ENCODE results near the gene TNS1. TPM values are rescaled to one million over a fixed set of nuclear protein-coding genes. Genes with fewer than 3 reads are reported as not detected.

The TNS1 gene
- total RNA-seq, 1 donor = 48.9 TPM

DNA sequence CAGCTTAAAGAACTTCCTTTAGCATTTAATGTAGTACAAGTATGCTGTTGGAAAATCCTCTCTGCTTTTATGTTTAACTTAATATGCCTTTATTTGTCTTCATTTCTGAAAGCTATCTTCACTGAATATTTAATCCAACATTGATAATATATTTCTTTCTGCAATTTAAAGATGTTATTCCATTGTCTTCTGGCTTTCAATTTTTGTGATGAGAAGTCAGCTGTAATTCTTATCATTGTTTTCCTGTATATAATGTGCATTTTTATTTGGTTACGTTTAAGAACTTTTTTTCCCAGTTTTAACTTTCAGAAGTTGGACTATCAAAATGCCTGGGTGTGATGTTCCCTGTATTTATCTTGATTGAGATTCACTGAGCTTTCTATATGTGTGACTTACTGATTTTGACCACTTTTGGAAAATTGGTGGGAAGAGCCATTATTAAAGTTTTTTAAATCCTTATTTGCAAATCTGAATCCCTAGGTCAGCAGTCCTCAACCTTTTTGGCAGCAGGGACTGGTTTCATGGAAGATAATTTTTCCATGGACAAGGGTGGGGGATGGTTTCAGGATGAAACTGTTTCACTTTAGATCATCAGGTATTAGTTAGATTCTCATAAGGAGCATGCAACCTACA lies 241.0 kb downstream of the TNS1 start:
- no peak overlapping the region for H3K4me2 ChIP-seq (ENCODE audit: insufficient read depth, low read length)
- H3K4me3 ChIP-seq (ENCODE audit: insufficient read depth, low read length) = no peak overlapping the region
- H2AFZ ChIP-seq (ENCODE audit: low read length) = no peak overlapping the region
- no peaks in the 10 kb centered on the region for H3K4me1 ChIP-seq (ENCODE audit: insufficient read depth, low read length)
- H3K27ac ChIP-seq (ENCODE audit: low read depth, low read length) = no peak overlapping the region
- H4K20me1 ChIP-seq (ENCODE audit: insufficient read depth, low read length) = no peaks in the 10 kb centered on the region
- H3K27me3 ChIP-seq (ENCODE audit: insufficient read depth, low read length) = no peaks in the 10 kb centered on the region
- no peaks in the 10 kb centered on the region for H3K79me2 ChIP-seq (ENCODE audit: insufficient read depth, low read length)
- no peaks in the 10 kb centered on the region for H3K36me3 ChIP-seq (ENCODE audit: insufficient read depth, low read length)
- DNase-seq (ENCODE audit: insufficient read length, low spot score, missing footprints) = no peak
- peaks cover 3% of the 10 kb centered on the region for H3K9me3 ChIP-seq (ENCODE audit: low read depth, low read length)
- TF ChIP-seq, protein P1, sequence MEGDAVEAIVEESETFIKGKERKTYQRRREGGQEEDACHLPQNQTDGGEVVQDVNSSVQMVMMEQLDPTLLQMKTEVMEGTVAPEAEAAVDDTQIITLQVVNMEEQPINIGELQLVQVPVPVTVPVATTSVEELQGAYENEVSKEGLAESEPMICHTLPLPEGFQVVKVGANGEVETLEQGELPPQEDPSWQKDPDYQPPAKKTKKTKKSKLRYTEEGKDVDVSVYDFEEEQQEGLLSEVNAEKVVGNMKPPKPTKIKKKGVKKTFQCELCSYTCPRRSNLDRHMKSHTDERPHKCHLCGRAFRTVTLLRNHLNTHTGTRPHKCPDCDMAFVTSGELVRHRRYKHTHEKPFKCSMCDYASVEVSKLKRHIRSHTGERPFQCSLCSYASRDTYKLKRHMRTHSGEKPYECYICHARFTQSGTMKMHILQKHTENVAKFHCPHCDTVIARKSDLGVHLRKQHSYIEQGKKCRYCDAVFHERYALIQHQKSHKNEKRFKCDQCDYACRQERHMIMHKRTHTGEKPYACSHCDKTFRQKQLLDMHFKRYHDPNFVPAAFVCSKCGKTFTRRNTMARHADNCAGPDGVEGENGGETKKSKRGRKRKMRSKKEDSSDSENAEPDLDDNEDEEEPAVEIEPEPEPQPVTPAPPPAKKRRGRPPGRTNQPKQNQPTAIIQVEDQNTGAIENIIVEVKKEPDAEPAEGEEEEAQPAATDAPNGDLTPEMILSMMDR (IDR thresholded peaks at IDR 0.05; ENCODE audit: extremely low read depth, low read depth, low read length) = no peak

DNA sequence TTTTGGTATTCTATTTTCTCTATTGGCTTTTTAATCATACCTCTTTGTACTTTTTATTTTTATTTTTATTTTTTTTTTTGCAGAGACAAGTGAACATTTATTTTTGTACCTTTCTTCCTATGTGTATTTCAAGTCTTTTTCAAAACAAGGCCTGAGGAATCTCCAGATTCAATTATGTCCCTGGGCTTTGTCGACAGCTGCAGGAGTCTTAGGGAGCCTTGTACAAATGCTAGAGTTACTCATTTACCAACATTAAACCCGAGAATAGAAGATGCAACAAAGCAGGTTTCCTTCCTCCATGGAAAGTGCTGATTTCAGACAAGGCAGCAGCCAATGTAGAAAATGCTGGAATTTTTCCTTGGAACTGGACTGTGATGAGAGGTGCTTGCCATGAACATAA lies 242.8 kb downstream of the TNS1 start:
- Histone ChIP-seq H4K20me1 (ENCODE audit: insufficient read depth, low read length) (no peaks in the 10 kb centered on the region), H3K4me3 (ENCODE audit: insufficient read depth, low read length) (no peak overlapping the region), H3K27ac (ENCODE audit: low read depth, low read length) (no peak overlapping the region), H3K27me3 (ENCODE audit: insufficient read depth, low read length) (no peaks in the 10 kb centered on the region), H3K4me2 (ENCODE audit: insufficient read depth, low read length) (no peak overlapping the region), H2AFZ (ENCODE audit: low read length) (no peak overlapping the region), H3K36me3 (ENCODE audit: insufficient read depth, low read length) (no peaks in the 10 kb centered on the region), H3K9me3 (ENCODE audit: low read depth, low read length) (peaks cover 3% of the 10 kb centered on the region), H3K4me1 (ENCODE audit: insufficient read depth, low read length) (no peaks in the 10 kb centered on the region), H3K79me2 (ENCODE audit: insufficient read depth, low read length) (no peaks in the 10 kb centered on the region)
- DNase-seq (ENCODE audit: insufficient read length, low spot score, missing footprints) = no peak
- TF ChIP-seq, protein P1 (IDR thresholded peaks at IDR 0.05; ENCODE audit: extremely low read depth, low read depth, low read length) = no peak

DNA sequence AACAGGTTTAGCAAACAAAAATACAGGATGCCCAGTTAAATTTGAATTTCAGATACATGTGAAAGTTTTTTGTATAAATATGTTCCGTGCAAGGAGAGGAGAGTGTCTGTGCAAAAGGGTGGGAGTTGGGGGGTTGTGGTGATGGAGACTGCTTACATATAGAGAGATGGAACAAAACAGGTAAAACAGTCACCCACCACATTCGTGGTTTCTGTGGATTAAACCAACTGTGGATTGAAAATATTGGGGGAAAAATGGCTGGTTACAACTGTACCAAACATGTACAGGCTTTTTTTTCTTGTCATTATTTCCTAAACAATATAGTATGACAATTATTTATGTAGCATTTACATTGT lies 245.7 kb downstream of the TNS1 start:
- peaks cover 3% of the 10 kb centered on the region for H4K20me1 ChIP-seq (ENCODE audit: insufficient read depth, low read length)
- no peaks in the 10 kb centered on the region for H3K79me2 ChIP-seq (ENCODE audit: insufficient read depth, low read length)
- H3K27me3 ChIP-seq (ENCODE audit: insufficient read depth, low read length) = no peaks in the 10 kb centered on the region
- no peak for DNase-seq (ENCODE audit: insufficient read length, low spot score, missing footprints)
- H3K27ac ChIP-seq (ENCODE audit: low read depth, low read length) = no peak overlapping the region
- no peaks in the 10 kb centered on the region for H3K36me3 ChIP-seq (ENCODE audit: insufficient read depth, low read length)
- H3K4me1 ChIP-seq (ENCODE audit: insufficient read depth, low read length) = no peaks in the 10 kb centered on the region
- no peak overlapping the region for H3K4me3 ChIP-seq (ENCODE audit: insufficient read depth, low read length)
- H2AFZ ChIP-seq (ENCODE audit: low read length) = peak overlapping the region; percentile 68
- no peak overlapping the region for H3K4me2 ChIP-seq (ENCODE audit: insufficient read depth, low read length)
- peaks cover 1% of the 10 kb centered on the region for H3K9me3 ChIP-seq (ENCODE audit: low read depth, low read length)
- TF ChIP-seq, protein P1 (IDR thresholded peaks at IDR 0.05; ENCODE audit: extremely low read depth, low read depth, low read length) = no peak

DNA sequence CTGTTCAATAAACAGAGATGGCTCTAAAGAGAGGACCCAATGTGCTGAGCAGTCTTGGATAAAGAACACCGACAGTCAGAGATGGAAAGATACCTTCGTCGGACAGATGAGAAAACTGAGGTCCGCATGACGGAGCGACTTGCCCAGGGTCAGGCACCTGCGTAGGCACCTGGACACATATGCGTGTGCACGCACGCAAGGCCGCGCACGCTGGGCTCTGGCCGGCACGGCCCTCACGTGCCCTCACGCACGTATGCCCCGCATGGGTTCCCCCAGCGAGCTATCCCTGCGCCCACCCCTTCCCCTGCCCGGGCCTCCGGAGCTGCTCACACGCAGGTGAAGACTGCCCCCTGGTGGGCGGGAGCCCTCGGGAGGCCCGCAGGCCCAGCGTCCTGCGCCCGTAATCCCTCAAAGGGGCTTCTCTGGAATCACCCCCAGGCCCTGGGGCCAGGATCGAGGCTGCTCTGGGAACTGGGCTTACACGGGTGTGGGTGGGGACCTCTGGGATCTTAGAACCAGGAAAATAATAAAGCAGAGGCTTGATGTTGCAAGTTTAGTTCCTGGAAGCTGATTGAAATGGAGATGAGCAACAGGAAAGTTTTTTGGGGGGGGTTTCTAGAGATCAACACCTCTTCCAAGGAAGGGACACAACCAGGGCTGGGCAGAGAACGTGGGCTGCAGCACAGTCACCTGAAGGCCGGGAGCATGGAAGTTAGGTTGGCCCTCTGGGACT lies 246.3 kb downstream of the TNS1 start:
- TF ChIP-seq, protein P1 (IDR thresholded peaks at IDR 0.05; ENCODE audit: extremely low read depth, low read depth, low read length) = peak; percentile 77
- H2AFZ ChIP-seq (ENCODE audit: low read length) = peak overlapping the region; percentile 68
- peak overlapping the region; percentile 50 for H3K4me2 ChIP-seq (ENCODE audit: insufficient read depth, low read length)
- peak; percentile 95 for DNase-seq (ENCODE audit: insufficient read length, low spot score, missing footprints)
- H4K20me1 ChIP-seq (ENCODE audit: insufficient read depth, low read length) = peaks cover 3% of the 10 kb centered on the region
- H3K27me3 ChIP-seq (ENCODE audit: insufficient read depth, low read length) = no peaks in the 10 kb centered on the region
- H3K4me1 ChIP-seq (ENCODE audit: insufficient read depth, low read length) = no peaks in the 10 kb centered on the region
- no peaks in the 10 kb centered on the region for H3K36me3 ChIP-seq (ENCODE audit: insufficient read depth, low read length)
- H3K79me2 ChIP-seq (ENCODE audit: insufficient read depth, low read length) = no peaks in the 10 kb centered on the region
- no peaks in the 10 kb centered on the region for H3K9me3 ChIP-seq (ENCODE audit: low read depth, low read length)
- H3K27ac ChIP-seq (ENCODE audit: low read depth, low read length) = no peak overlapping the region
- H3K4me3 ChIP-seq (ENCODE audit: insufficient read depth, low read length) = no peak overlapping the region
